Dermis microvascular lymphatic vessel endothelial cell (primary cell): ENCODE results near the gene NFATC1. TPM values are rescaled to one million over a fixed set of nuclear protein-coding genes. Genes with fewer than 3 reads are reported as not detected.

Source experiments
- DNase-seq, 2 donors: peaks; one replicate each; pipeline versions ENCODE4 v3.0.0 to v3.0.0-alpha.2; 2010; ENCODE audit warnings: low read depth in 2 of 2
- total RNA-seq: library from RNA; depleted of rRNA; stranded (reverse); fragments of >200 nt; gene quantifications from 2 replicates; pipeline ENCODE4 v1.2.1, GENCODE V29; 2014

NFATC1 gene
- total RNA-seq, 1 donor from 2014 or later, result 5.5 TPM

- DNase-seq, result peak in 1 of 2 donors; percentile 64
These were observed 8.2 kb downstream of the NFATC1 start for GRCh38 chr18:79403723-79404566.

GRCh38 chr18:79404567-79404910 is 8.8 kb downstream of the NFATC1 start:
- DNase-seq, result peak in 1 of 2 donors; percentile 30

GRCh38 chr18:79405019-79405780 is 9.5 kb downstream of the NFATC1 start:
- DNase-seq, result peak in 1 of 2 donors; percentile 19

GRCh38 chr18:79405781-79406575 is 10.2 kb downstream of the NFATC1 start:
- DNase-seq, result peak; percentile 63 to 64

DNA sequence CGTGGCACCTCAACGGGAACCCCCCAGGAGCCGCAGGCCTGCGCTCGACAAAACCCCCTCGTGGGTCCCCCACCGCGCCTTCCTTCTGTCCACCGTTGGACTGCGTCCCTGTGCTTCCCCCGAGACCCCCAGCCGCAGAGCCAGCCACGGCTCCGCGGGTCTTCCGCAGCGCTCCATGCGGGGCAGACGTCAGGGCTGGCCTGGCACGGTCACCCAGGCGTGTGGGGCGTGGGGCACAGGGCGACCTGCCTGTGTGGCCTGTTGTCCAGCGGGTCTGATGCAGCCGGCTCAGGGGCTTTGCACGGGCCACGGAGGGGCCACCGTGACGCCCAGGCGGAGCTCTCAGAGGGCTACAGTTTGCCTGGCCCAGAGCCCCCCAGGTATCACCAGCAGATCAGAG is 11.0 kb downstream of the NFATC1 start:
- DNase-seq, result no peak

GRCh38 chr18:79409313-79409712 is 13.6 kb downstream of the NFATC1 start:
- DNase-seq, result no peak

DNA sequence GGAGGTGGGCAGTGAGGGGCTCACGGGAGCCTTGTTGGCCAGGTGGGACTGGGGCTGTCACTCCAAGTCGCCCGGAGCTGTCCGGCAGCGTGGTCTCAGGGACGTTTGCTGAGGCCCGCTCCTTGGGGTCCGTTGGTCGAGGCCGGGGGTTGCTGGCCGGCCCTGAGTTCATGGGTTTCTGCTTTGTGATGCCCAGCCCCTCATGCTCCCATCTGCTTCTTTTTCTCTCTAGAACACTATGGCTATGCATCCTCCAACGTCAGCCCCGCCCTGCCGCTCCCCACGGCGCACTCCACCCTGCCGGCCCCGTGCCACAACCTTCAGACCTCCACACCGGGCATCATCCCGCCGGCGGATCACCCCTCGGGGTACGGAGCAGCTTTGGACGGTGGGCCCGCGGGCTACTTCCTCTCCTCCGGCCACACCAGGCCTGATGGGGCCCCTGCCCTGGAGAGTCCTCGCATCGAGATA is 14.5 kb downstream of the NFATC1 start:
- no peak for DNase-seq

- DNase-seq, result no peak
These were observed 15.2 kb downstream of the NFATC1 start for GRCh38 chr18:79410731-79411613.

DNA sequence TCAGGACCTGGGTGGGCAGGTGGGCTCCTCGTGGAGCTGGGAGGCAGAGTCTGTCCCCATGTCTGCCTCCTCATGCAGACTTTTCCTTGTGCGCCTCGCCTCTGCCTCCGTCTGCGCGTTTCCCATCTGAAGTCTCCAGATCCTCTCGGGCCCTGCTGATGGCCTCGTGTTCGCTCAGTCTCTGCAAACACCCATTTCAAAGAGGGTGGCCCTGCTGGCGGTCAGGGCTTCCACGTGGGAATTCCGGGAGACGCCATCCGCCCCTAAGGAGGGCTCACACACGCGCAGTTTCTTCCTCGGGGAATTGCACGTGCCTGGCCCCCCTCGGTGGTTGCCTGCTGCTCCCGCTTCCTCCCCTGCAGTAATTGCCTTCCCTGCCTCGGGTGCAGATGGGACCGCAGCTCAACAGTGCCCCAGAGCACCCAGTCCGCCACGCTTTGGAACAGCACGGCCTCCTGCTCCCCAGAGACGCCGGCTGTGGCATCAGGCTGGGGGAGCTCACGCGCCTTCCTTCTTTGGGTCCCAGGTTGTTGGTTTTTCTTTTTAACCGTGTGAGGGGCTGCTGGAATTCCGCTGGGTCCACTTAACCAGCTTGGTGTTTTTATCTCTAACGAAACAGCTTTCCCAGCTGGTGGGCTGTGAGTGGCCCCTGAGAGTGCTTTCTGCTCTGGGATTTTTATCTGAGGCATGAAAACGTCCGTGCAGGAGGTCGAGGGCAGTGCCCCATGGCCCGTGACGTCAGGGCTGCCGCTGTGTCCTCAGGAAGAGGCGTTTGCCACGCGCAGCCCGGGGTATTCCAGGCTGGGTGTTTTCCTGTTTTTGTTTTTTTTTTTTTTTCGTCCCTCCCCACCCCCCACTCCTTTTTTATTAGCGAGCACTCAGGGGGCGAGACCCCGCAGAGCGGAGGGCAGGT is 16.1 kb downstream of the NFATC1 start:
- peak; percentile 83 to 89 for DNase-seq

- peak in 1 of 2 donors; percentile 71 for DNase-seq
These were observed 17.3 kb downstream of the NFATC1 start for GRCh38 chr18:79413025-79413424.

- DNase-seq, result no peak
These were observed 17.7 kb downstream of the NFATC1 start for GRCh38 chr18:79413426-79413825.

DNA sequence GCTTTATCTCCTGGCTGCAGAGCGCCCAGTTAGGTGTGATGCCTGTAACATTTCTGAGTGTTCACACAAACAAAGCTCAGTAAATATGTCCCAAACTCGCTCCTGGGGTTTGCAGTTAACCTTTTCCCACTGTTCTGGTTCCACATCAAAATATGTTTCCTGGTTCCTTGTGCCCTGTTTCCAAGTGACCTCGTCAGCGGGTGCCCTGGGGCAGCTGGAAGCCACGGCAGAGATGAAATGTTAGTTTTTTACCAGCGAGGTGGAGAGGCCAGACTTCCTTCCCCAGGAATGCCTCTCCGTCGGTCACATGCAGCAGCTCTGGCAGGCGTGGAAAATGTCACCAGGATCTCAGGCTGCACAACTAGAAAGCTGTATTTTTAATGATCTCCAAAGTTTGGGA is 18.2 kb downstream of the NFATC1 start:
- peak; percentile 91 to 98 for DNase-seq

GRCh38 chr18:79416022-79416676 is 20.4 kb downstream of the NFATC1 start:
- no peak for DNase-seq

- DNase-seq, result no peak
These were observed 20.9 kb downstream of the NFATC1 start for GRCh38 chr18:79416677-79417052.

GRCh38 chr18:79418236-79418635 is 22.5 kb downstream of the NFATC1 start:
- DNase-seq, result no peak

DNA sequence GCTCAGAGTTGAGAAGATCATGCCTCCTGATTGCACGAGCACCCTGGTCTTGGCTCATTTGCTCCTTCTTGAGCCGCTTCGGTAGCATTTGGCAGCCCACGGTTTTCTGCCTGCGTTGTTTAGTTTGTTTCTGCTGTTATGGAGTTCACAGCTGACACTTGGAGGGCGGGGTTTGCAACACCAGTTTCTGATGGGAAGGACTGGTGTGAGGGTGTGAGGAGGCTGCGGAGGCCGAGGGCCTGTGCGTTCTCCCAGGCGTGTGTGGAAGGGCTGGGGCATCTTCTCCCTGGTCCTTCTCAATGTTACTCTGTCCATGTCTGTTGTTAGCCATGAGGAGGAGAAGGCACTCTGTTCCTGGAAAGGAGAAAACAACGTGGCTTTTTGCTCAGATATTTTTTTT is 22.9 kb downstream of the NFATC1 start:
- DNase-seq, result no peak

DNA sequence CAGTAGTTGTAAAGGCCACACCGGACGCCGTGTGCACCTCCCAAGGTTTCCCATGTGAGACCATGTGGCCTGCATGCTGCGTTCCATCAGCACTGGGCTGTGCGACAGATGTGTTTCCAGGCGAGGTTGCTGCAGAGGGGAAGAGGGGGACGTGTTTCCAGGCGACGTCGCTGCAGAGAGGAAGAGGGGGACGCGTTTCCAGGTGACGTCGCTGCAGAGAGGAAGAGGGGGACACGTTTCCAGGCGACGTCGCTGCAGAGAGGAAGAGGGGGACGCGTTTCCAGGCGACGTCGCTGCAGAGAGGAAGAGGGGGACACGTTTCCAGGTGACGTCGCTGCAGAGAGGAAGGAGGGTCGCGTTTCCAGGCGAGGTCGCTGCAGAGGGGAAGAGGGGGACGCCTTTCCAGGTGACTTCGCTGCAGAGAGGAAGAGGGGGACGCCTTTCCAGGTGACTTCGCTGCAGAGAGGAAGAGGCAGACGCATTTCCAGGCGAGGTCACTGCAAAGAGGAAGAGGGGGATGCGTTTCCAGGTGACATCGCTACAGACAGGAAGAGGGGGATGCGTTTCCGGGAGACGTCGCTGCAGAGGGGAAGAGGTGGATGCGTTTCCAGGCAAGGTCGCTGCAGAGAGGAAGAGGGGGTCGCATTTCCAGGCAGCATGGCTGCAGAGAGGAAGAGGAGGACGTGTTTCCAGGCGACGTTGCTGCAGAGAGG is 24.5 kb downstream of the NFATC1 start:
- no peak for DNase-seq

DNA sequence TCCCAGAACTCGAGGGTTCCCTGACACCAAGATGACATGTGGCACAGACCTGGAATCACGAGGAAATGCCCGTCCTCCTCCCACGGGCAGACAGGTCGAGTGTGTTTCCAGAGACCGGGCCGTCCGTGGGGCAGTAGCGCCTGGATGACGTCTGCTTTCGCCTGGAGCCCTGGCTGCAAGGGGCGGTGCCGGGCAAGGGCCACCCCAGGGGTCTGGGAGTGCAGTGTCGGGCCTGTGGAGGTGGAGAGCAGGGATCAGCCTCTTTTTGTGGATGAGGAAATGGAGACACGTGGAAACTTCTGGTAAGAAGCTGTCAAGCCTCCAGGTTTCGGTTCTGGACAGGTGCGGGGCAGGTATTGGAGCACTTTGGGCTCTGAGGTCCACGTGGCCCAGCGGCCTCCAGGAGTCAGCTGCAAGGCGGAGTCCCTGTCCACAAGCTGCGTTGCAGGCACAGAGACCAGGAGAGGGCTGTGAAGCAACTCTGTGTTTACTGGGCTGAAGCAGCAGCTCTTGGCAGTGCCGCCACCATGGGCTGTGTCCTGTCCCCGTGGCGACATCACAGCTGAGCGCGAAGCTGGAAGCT is 25.6 kb downstream of the NFATC1 start:
- DNase-seq, result no peak
